MG63 (cell line): ENCODE measurements around the gene SLC26A3. TPM values are rescaled to one million over a fixed set of nuclear protein-coding genes. Genes with fewer than 3 reads are reported as not detected.
"Not testable (repeated sequence)": the region's sequence is repeated elsewhere in the genome, so short reads cannot be mapped to it uniquely, and the experiment has no call there.

ENCODE experiments used
- DNase-seq: peaks from one replicate; pipeline ENCODE4 v3.0.0-alpha.2; 2020
- H3K27me3 ChIP-seq: fragments of 250-450 bp; sonication (Bioruptor Pico); 2 replicates; pipeline ENCODE4 v1.5.1; 2020; ENCODE audit warnings: mild to moderate bottlenecking, moderate library complexity
- H3K36me3 ChIP-seq: fragments of 250-450 bp; sonication (Bioruptor Pico); 2 replicates; pipeline ENCODE4 v1.5.1; 2020; ENCODE audit warnings: mild to moderate bottlenecking, moderate library complexity
- H3K4me3 ChIP-seq: fragments of 250-450 bp; sonication (Bioruptor Pico); 2 replicates; pipeline ENCODE4 v1.5.1; 2020; ENCODE audit warnings: mild to moderate bottlenecking, moderate library complexity
- H3K9me3 ChIP-seq: fragments of 250-450 bp; sonication (Bioruptor Pico); 2 replicates; pipeline ENCODE4 v1.5.1; 2020; ENCODE audit warnings: mild to moderate bottlenecking, moderate library complexity
- total RNA-seq: library from RNA; depleted of rRNA; stranded (reverse); fragments of >200 nt; shearing (Covaris generic); gene quantifications from 2 replicates; pipeline ENCODE4 v1.2.3, GENCODE V29; 2014; ENCODE audit warnings: low replicate concordance; rRNA removed

SLC26A3 gene
- not detected in 2 replicates for total RNA-seq

GRCh38 chr7:107803009-107803610 lies at the start of gene SLC26A3:
Gene SLC26A3, minus strand, starts transcription at chr7:107803223. Its CDS starts 8,714 bp downstream, at chr7:107794509.
- Histone ChIP-seq H3K9me3 (no peaks in the 10 kb centered on the region), H3K36me3 (no peaks in the 10 kb centered on the region), H3K4me3 (no peak within 1 kb of the TSS), H3K27me3 (no peaks in the 10 kb centered on the region)
- DNase-seq = no peak

- DNase-seq = no peak
- no peaks in the 10 kb centered on the region for H3K36me3 ChIP-seq
- H3K27me3 ChIP-seq = no peaks in the 10 kb centered on the region
- H3K4me3 ChIP-seq = no peak overlapping the region
- no peaks in the 10 kb centered on the region for H3K9me3 ChIP-seq
Observed at GRCh38 chr7:107850643-107851042, 47.6 kb upstream of the SLC26A3 start.

GRCh38 chr7:107850216-107850615 lies 47.2 kb upstream of the SLC26A3 start:
- Histone ChIP-seq H3K36me3 (no peaks in the 10 kb centered on the region), H3K9me3 (no peaks in the 10 kb centered on the region), H3K27me3 (no peaks in the 10 kb centered on the region), H3K4me3 (no peak overlapping the region)
- DNase-seq = no peak

- not testable (repeated sequence) for H3K4me3 ChIP-seq, DNase-seq, H3K9me3 ChIP-seq, H3K36me3 ChIP-seq, H3K27me3 ChIP-seq
Observed at GRCh38 chr7:107848211-107848610, 45.2 kb upstream of the SLC26A3 start.

- H3K9me3 ChIP-seq, H3K27me3 ChIP-seq, H3K4me3 ChIP-seq, H3K36me3 ChIP-seq, DNase-seq: not testable (repeated sequence)
Observed at GRCh38 chr7:107847836-107848175, 44.8 kb upstream of the SLC26A3 start.

GRCh38 chr7:107847168-107847835 lies 44.3 kb upstream of the SLC26A3 start:
- no peak for DNase-seq
- H3K9me3 ChIP-seq = no peaks in the 10 kb centered on the region
- H3K36me3 ChIP-seq = no peaks in the 10 kb centered on the region
- H3K4me3 ChIP-seq = no peak overlapping the region
- no peaks in the 10 kb centered on the region for H3K27me3 ChIP-seq

- no peaks in the 10 kb centered on the region for H3K27me3 ChIP-seq
- H3K9me3 ChIP-seq = no peaks in the 10 kb centered on the region
- no peak for DNase-seq
- no peaks in the 10 kb centered on the region for H3K36me3 ChIP-seq
- H3K4me3 ChIP-seq = no peak overlapping the region
Observed at GRCh38 chr7:107846324-107846723, 43.3 kb upstream of the SLC26A3 start.

GRCh38 chr7:107843184-107843583 lies 40.2 kb upstream of the SLC26A3 start:
- Histone ChIP-seq H3K4me3 (no peak overlapping the region), H3K27me3 (no peaks in the 10 kb centered on the region)

GRCh38 chr7:107842213-107842612 lies 39.2 kb upstream of the SLC26A3 start:
- Histone ChIP-seq H3K27me3 (no peaks in the 10 kb centered on the region), H3K36me3 (no peaks in the 10 kb centered on the region), H3K4me3 (no peak overlapping the region), H3K9me3 (no peaks in the 10 kb centered on the region)
- no peak for DNase-seq

More at GRCh38 chr7:107843184-107843583, 40.2 kb upstream of the SLC26A3 start:
- H3K36me3 ChIP-seq = no peaks in the 10 kb centered on the region
- H3K9me3 ChIP-seq = no peaks in the 10 kb centered on the region
- DNase-seq = no peak

GRCh38 chr7:107838816-107839565 lies 36.0 kb upstream of the SLC26A3 start:
- no peaks in the 10 kb centered on the region for H3K9me3 ChIP-seq
- no peaks in the 10 kb centered on the region for H3K36me3 ChIP-seq
- no peaks in the 10 kb centered on the region for H3K27me3 ChIP-seq

GRCh38 chr7:107838024-107838601 lies 35.1 kb upstream of the SLC26A3 start:
- no peaks in the 10 kb centered on the region for H3K27me3 ChIP-seq
- H3K36me3 ChIP-seq = no peaks in the 10 kb centered on the region
- no peaks in the 10 kb centered on the region for H3K9me3 ChIP-seq
- H3K4me3 ChIP-seq = no peak overlapping the region
- no peak for DNase-seq

More at GRCh38 chr7:107838816-107839565, 36.0 kb upstream of the SLC26A3 start:
- DNase-seq = no peak
- H3K4me3 ChIP-seq = no peak overlapping the region

GRCh38 chr7:107837145-107837512 lies 34.1 kb upstream of the SLC26A3 start:
- DNase-seq = no peak
- Histone ChIP-seq H3K4me3 (no peak overlapping the region), H3K36me3 (no peaks in the 10 kb centered on the region), H3K9me3 (no peaks in the 10 kb centered on the region), H3K27me3 (no peaks in the 10 kb centered on the region)

- no peak for DNase-seq
- Histone ChIP-seq H3K9me3 (no peaks in the 10 kb centered on the region), H3K36me3 (no peaks in the 10 kb centered on the region), H3K4me3 (no peak overlapping the region), H3K27me3 (no peaks in the 10 kb centered on the region)
Observed at GRCh38 chr7:107836237-107837144, 33.5 kb upstream of the SLC26A3 start.

- no peaks in the 10 kb centered on the region for H3K27me3 ChIP-seq
- H3K9me3 ChIP-seq = no peaks in the 10 kb centered on the region
- H3K36me3 ChIP-seq = no peaks in the 10 kb centered on the region
- no peak for DNase-seq
- no peak overlapping the region for H3K4me3 ChIP-seq
Observed at GRCh38 chr7:107834401-107834800, 31.4 kb upstream of the SLC26A3 start.

- no peaks in the 10 kb centered on the region for H3K36me3 ChIP-seq
- no peaks in the 10 kb centered on the region for H3K9me3 ChIP-seq
- no peak overlapping the region for H3K4me3 ChIP-seq
- DNase-seq = no peak
- no peaks in the 10 kb centered on the region for H3K27me3 ChIP-seq
Observed at GRCh38 chr7:107833684-107834106, 30.7 kb upstream of the SLC26A3 start.

GRCh38 chr7:107830420-107830819 lies 27.4 kb upstream of the SLC26A3 start:
- H3K4me3 ChIP-seq = no peak overlapping the region
- DNase-seq = no peak
- H3K27me3 ChIP-seq = no peaks in the 10 kb centered on the region
- no peaks in the 10 kb centered on the region for H3K36me3 ChIP-seq
- H3K9me3 ChIP-seq = no peaks in the 10 kb centered on the region
